OCI-LY3 (cell line): ENCODE data around the gene HNRNPA1L2.

Source experiments
- H2AFZ ChIP-seq: fragments of 200-600, 300-600 bp; shearing (Covaris generic); 2 replicates; pipeline ENCODE4 v1.6.0; 2014; ENCODE audit warnings: antibody characterized with exemption, low read depth, low read length
- H3K27ac ChIP-seq: fragments of 200-600, 300-600 bp; sonication (generic); 2 replicates; pipeline ENCODE4 v1.5.1; 2014; ENCODE audit warnings: mild to moderate bottlenecking, low read length, moderate library complexity, mixed read lengths
- H3K27me3 ChIP-seq: fragments of 200-600, 300-600 bp; sonication (generic); 2 replicates; pipeline ENCODE4 v1.6.1; 2014; ENCODE audit warnings: low read depth, low read length, mixed read lengths
- H3K36me3 ChIP-seq: fragments of 200-600, 300-600 bp; sonication (generic); replicated peaks from 2 replicates; pipeline ENCODE3; 2014; ENCODE audit warnings: low read depth, low read length, mixed read lengths
- H3K4me1 ChIP-seq: fragments of 300-600, 200-600 bp; sonication (generic); 2 replicates; pipeline ENCODE4 v1.6.1; 2014; ENCODE audit warnings: low read length, mixed read lengths
- H3K4me2 ChIP-seq: fragments of 200-600, 300-600 bp; sonication (generic); 2 replicates; pipeline ENCODE4 v1.6.1; 2014; ENCODE audit warnings: low read length, mixed read lengths
- H3K4me3 ChIP-seq: fragments of 300-600, 200-600 bp; sonication (generic); 2 replicates; pipeline ENCODE4 v1.5.1; 2014; ENCODE audit warnings: antibody characterized with exemption, mild to moderate bottlenecking, low read length, moderate library complexity
- H3K79me2 ChIP-seq: fragments of 300-600, 200-600 bp; shearing (Covaris generic); 2 replicates; pipeline ENCODE4 v1.6.1; 2014; ENCODE audit warnings: mild to moderate bottlenecking, low read length, mixed read lengths
- H3K9ac ChIP-seq: fragments of 300-600, 200-600 bp; shearing (Covaris generic); 2 replicates; pipeline ENCODE4 v1.6.0; 2014; ENCODE audit warnings: mild to moderate bottlenecking, low read length, moderate library complexity
- H3K9me3 ChIP-seq: fragments of 200-600, 300-600 bp; shearing (Covaris generic); 2 replicates; pipeline ENCODE4 v1.6.1; 2014; ENCODE audit warnings: low read length, mixed read lengths; ENCODE audit not compliant: insufficient read depth
- H4K20me1 ChIP-seq: fragments of 200-600, 300-600 bp; sonication (generic); 2 replicates; pipeline ENCODE4 v1.6.1; 2016; ENCODE audit warnings: low read length, mixed read lengths; ENCODE audit not compliant: insufficient read depth
- CTCF ChIP-seq: fragments of 200-600, 300-600 bp; sonication (generic); IDR thresholded peaks from 2 replicates; pipeline ENCODE4 v1.5.1; 2014; ENCODE audit warnings: antibody characterized with exemption, low read length, low read depth
- EZH2phosphoT487 ChIP-seq: fragments of 200-600 bp; shearing (Covaris generic); IDR thresholded peaks from 2 replicates; pipeline ENCODE4 v1.6.1; 2018; ENCODE audit warnings: antibody characterized with exemption, mixed run types, low read depth

Gene HNRNPA1L2

GRCh38 chr13:52686376-52686775 lies 44.1 kb downstream of the HNRNPA1L2 start:
- no peaks in the 10 kb centered on the region for H3K27me3 ChIP-seq
- H3K4me1 ChIP-seq, result no peaks in the 10 kb centered on the region
- H3K9me3 ChIP-seq, result no peaks in the 10 kb centered on the region
- peaks cover 31% of the 10 kb centered on the region for H3K36me3 ChIP-seq
- H3K9ac ChIP-seq, result no peak overlapping the region
- no peak overlapping the region for H3K4me3 ChIP-seq
- H3K4me2 ChIP-seq, result no peak overlapping the region
- H4K20me1 ChIP-seq, result no peaks in the 10 kb centered on the region
- H3K27ac ChIP-seq, result no peak overlapping the region
- H2AFZ ChIP-seq, result no peak overlapping the region
- H3K79me2 ChIP-seq, result no peaks in the 10 kb centered on the region
- TF ChIP-seq CTCF (no peak), EZH2phosphoT487 (no peak)
